GM19023 (cell line): ENCODE results near the gene ABCC10.
A peak's percentile ranks its signal among the peaks of the same experiment; 100 is the strongest.
"Not testable (repeated sequence)": the region's sequence is repeated elsewhere in the genome, so short reads cannot be mapped to it uniquely, and the experiment has no call there.

Experiments used
- ATAC-seq: cut with Tn5 transposase; IDR thresholded peaks from one replicate; pipeline ENCODE4 v1.9.1; 2021; ENCODE audit warnings: mild to moderate bottlenecking, moderate library complexity; ENCODE audit not compliant: unreplicated experiment

The ABCC10 gene

GRCh38 chr6:43427406-43428111 is at the start of gene ABCC10:
Gene ABCC10 (plus strand): TSS chr6:43427541. CDS start chr6:43427979, 438 bp downstream.
- peak; percentile 89 for ATAC-seq

DNA sequence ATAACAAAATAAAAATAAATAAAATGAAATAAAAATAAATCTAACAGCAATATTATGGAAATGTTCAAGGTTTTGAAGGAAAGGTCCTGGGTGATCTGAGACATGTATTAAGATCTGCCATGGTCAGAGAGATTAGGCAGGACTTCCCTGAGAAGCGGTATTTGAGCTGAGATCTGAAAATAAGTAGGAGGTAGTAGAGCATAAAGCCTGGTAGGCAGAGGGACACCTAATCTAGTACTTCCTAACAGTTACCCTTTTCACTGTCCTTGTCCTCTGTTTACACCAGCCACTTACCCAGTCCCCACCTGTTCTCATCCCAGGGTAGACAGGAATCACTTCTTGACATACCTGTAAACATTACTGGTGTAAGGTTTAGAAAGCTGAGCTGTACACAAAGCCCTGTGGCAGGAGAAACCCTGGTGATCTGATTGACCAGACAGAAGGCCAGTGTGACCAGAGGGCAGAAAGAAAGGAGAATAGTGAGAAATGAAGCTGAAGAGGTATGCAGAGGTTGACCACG is 49.6 kb upstream of the ABCC10 start:
- no peak for ATAC-seq

DNA sequence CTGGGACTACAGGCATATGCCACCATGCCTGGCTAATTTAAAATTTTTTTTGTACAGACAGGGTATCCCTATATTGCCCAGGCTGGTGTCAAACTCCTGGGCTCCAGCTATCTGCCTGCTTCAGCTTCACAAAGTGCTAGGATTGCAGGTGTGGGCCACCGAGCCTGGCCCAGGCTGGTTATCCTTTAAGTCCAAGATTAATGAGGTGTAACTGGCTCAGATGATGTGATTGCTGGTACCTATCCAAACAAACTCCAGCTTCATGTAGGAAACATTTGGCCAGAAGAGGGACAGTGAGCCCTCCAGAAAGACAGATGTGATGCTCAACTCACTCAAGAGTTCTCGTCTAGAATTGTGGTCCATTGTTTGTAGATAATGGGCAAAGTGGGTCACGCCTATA is 48.7 kb upstream of the ABCC10 start:
- no peak for ATAC-seq

DNA sequence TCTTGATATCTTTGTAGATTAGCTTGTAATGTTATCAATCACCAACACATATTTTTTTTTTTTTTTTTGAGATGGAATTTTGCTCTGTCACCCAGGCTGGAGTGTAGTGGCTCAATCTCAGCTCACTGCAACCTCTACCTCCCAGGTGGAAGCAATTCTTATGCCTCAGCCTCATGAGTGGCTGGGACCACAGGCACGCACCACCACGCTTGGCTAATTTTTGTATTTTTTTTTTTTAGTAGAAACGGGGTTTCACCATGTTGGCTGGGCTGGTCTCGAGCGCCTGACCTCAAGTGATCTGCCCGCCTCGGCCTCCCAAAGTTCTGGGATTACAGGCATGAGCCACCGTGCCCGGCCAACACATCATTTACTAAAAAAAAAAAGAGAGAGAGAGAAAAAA is 46.5 kb upstream of the ABCC10 start:
- not testable (repeated sequence) for ATAC-seq

DNA sequence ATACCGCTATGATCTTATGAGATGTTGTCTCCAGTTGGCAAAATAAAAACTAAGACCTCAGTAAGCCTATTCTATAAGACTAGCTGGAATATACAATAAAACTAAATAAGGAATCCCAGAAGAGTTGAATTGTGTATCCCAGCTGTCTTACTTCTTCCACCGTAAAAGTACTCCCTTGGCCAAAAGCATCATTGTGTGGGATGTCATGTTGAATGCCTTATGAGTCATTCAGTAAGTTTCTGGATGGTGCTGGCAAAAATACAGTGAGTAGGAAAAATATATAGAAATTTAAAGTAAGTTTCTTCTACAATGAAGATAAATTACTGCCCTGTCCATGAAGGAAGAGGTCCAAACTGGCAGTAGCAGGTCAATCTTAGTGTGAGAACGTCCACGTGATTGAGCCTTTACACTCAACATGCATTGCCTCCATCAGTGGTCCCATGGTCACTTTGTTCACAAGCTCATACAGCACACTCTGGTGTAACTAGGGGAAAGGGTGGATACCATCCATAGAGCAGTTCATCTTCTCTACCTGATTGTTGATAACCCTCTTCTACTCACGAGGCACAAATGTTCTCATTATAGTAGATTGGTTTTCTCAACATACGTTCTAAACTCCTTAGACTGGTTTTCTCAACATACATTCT is 44.2 kb upstream of the ABCC10 start:
- peak; percentile 23 for ATAC-seq

GRCh38 chr6:43386492-43386891 is 40.8 kb upstream of the ABCC10 start:
- no peak for ATAC-seq

GRCh38 chr6:43389730-43390295 is 37.5 kb upstream of the ABCC10 start:
- ATAC-seq: no peak

DNA sequence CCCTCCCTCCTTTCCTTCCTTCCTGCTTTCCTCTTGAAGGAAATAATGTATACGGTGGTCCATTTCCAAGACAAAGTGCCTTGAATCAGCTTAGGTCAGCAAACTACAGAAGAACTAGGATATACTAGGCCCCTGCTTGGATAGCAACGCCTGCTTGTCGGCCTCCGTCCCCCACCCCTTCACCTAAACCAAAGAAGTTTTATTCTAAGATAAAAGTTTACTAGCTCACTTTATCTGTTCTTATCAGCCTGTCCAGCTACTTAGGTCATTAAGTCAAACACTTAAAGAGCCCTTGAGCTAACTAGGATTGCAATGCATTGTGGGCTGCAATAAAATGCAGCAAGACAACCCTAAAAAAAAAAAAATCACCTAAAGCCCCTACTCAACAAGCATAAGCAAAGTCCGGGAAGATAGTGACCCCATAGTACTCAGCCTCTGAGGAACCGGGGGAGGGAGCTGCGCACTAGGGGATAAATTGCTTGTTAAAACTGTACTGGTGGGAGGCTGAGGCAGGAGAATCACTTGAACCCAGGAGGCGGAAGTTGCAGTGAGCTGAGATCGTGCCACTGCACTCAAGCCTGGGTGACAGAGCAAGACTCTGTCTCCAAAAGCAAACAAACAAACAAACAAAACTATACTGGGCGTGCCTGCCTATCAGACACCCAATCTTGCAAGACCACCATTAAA is 36.4 kb upstream of the ABCC10 start:
- not testable (repeated sequence) for ATAC-seq

GRCh38 chr6:43391440-43392031 is 35.8 kb upstream of the ABCC10 start:
- ATAC-seq: no peak

DNA sequence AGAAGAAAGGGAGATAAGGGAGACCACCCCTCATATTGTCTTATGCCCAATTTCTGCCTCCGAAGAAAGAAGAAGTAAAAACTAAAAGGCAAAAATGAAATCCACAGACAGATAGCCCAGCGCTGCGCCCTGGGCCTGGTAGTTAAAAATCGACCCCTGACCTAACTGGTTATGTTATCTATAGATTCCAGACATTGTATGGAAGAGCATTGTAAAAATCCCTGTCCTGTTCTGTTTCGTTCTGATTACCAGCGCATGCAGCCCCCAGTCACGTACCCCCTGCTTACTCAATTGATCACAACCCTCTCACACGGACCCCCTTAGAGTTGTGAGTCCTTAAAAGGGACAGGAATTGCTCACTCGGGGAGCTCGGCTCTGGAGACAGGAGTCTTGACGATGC is 34.2 kb upstream of the ABCC10 start:
- ATAC-seq: not testable (repeated sequence)

DNA sequence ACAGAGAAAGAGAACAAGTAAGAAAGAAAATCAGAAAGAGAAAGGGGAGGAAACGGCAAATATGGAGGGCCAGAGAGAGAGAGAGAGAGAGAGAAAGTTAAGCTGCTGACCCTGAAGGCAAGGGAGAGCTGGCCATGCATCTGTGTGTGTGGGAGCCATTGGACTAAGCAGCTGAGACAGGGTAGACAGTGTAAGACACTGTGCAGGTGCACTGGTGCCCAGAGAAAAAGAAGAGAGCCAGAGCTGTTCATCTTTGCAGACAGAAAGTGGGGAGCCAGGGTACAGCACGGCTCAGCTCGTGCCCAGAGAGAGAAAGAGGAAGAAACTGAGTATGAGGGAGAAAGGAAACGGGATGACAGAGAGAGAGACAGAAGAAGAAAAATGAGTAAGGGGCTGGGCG is 33.7 kb upstream of the ABCC10 start:
- ATAC-seq: no peak

DNA sequence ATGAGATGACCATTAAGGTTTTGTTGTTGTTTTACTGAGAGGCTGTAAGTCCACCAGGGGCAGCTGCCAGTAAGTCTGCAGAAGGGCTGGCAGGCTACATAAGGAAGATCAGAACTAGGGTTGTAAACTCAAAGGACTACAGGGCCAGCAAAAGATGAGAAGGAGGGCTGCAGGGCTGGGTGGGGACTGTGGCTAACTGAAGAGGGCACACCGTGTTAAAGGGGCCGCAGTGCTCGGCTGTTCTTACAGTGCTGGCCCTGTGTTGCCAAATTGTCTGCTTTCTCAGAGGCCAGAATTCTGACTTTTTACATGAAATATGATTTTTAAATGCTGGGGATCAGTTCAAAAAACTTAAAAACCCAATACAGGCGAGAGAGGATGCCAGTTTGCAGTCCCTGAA is 32.4 kb upstream of the ABCC10 start:
- no peak for ATAC-seq

- no peak for ATAC-seq
These were observed 31.6 kb upstream of the ABCC10 start for GRCh38 chr6:43395776-43396175.

GRCh38 chr6:43396408-43397149 is 30.8 kb upstream of the ABCC10 start:
- ATAC-seq: no peak

DNA sequence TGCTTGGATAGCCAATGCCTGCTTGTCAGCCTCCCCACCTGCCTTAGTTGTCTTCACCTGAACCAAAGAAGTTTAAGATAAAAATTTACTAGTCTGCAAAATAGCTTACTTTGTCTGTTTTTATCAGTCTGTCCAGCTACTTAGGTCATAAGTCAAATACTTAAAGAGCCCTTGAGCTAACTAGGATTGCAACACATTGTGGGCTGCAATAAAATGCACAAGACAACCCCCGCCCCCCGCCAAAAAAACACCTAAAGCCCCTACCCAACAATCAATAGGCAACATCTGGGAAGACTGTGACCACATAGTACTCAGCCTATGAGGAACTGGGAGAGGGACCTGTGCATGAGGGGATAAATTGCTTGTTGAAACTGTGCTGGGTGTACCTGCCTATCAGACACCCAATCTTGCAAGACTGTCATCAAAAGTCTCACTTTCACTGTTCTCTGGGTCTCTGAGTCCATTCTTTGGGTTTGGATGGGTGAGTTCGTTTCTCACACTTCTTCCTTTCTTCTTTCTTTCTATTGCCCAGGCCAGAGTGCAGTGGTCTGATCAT is 27.3 kb upstream of the ABCC10 start:
- ATAC-seq: no peak

- no peak for ATAC-seq
These were observed 25.6 kb upstream of the ABCC10 start for GRCh38 chr6:43401730-43402129.

DNA sequence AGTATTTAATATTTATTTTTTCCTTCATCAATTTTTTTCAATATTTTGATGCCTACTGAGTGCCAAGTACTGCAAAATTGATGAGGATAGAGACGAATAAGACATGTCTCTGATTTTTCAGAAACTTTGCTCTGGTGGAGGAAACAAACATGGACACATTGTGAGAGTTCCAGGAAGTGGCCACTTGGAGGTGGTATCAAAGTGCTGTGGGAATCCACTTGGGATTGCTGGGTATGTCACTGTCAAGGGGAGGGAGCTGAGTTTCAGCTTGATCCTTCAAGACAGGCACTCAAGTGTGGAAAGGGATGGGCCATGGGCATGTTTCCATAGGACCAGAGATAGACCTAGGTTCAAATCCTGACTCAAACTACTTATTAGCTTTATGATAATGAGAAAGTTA is 24.5 kb upstream of the ABCC10 start:
- no peak for ATAC-seq

- ATAC-seq: no peak
These were observed 22.0 kb upstream of the ABCC10 start for GRCh38 chr6:43405354-43405753.

GRCh38 chr6:43407296-43407695 is 20.0 kb upstream of the ABCC10 start:
- ATAC-seq: no peak

GRCh38 chr6:43408259-43408658 is 19.1 kb upstream of the ABCC10 start:
- ATAC-seq: no peak
